Fibroblast of pulmonary artery (primary cell): Measurements from ENCODE around the gene TOMT.

Experiments
- DNase-seq: peaks from one replicate; pipeline ENCODE4 v3.0.0-alpha.2; 2010; ENCODE audit warnings: low read depth
- H3K4me3 ChIP-seq: replicated peaks from 2 replicates; pipeline ENCODE4 v1.5.1; 2011; ENCODE audit warnings: low read depth, mild to moderate bottlenecking, control low read depth, low read length, moderate library complexity
- CTCF ChIP-seq: IDR thresholded peaks from 2 replicates; pipeline ENCODE4 v1.5.1; 2011; ENCODE audit warnings: mild to moderate bottlenecking, control low read depth, low read length, inconsistent platforms; ENCODE audit errors: missing control alignments

TOMT gene

GRCh38 chr11:72069787-72070251, 35.9 kb upstream of the TOMT start:
- DNase-seq = peak; percentile 81
- no peak for TF ChIP-seq CTCF
- no peak overlapping the region for H3K4me3 ChIP-seq

GRCh38 chr11:72070491-72070890, 35.2 kb upstream of the TOMT start:
- TF ChIP-seq CTCF = no peak
- DNase-seq = no peak
- no peak overlapping the region for H3K4me3 ChIP-seq

- TF ChIP-seq CTCF = no peak
- peak; percentile 80 for DNase-seq
- H3K4me3 ChIP-seq = no peak overlapping the region
Measured at GRCh38 chr11:72072348-72072747, 33.4 kb upstream of the TOMT start.

GRCh38 chr11:72075109-72075508, 30.6 kb upstream of the TOMT start:
- peak; percentile 2 for TF ChIP-seq CTCF
- DNase-seq = no peak
- no peak overlapping the region for H3K4me3 ChIP-seq

GRCh38 chr11:72075756-72076155, 30.0 kb upstream of the TOMT start:
- no peak overlapping the region for H3K4me3 ChIP-seq
- DNase-seq = no peak
- TF ChIP-seq CTCF = no peak

- DNase-seq = no peak
- no peak for TF ChIP-seq CTCF
- H3K4me3 ChIP-seq = peak overlapping the region; percentile 62
Measured at GRCh38 chr11:72078477-72078876, 27.2 kb upstream of the TOMT start.

- peak overlapping the region; percentile 62 for H3K4me3 ChIP-seq
- no peak for DNase-seq
- TF ChIP-seq CTCF = no peak
Measured at GRCh38 chr11:72079819-72080325, 25.9 kb upstream of the TOMT start.
